HepG2 (cell line): ENCODE results near the gene KRT84. TPM values are rescaled to one million over a fixed set of nuclear protein-coding genes. Genes with fewer than 3 reads are reported as not detected.

ENCODE experiments used
- ATAC-seq: fragments of 200-7000 bp; cut with Tn5 transposase; 3 replicates; pipeline ENCODE4 v1.9.1; 2020; ENCODE audit warnings: mild to moderate bottlenecking, moderate library complexity
- BruUV-seq: library from RNA; stranded (reverse); fragments of 400-500 nt; replicated peaks from 2 replicates; lab custom pipeline; 2021; lab: Mats Ljungman, UMichigan
- CTCF ChIA-PET: fragments of 300-600 bp; formaldehyde crosslinking; extraction: SDS; loops from one replicate; lab custom pipeline; 2021; ENCODE audit warnings: low total read pairs, inconsistent platforms, low intra/inter-chr PET ratio; lab: Yijun Ruan, JAX
- POLR2A ChIA-PET: fragments of 350-600 bp; sonication (Branson Sonifier 250); formaldehyde crosslinking; loops from one replicate; lab custom pipeline; 2020; ENCODE audit warnings: antibody characterized with exemption, inconsistent platforms; lab: Yijun Ruan, JAX
- DNase-seq: peaks from one replicate; pipeline ENCODE4 v3.0.0-alpha.2; 2015; ENCODE audit warnings: low spot score
- FAIRE-seq: peaks from 3 replicates; lab custom pipeline; 2011; peaks lifted over from hg19 to GRCh38; lab: Jason Lieb, UNC
- H2AFZ ChIP-seq: one replicate; pipeline ENCODE4 v1.6.1; 2011; ENCODE audit warnings: low read length, inconsistent platforms
- H3K27ac ChIP-seq: fragments of 300-600 bp; 3 replicates; pipeline ENCODE4 v1.8.0; 2011; ENCODE audit warnings: mixed run types, mild to moderate bottlenecking, mixed read lengths, low read length, inconsistent platforms; ENCODE audit not compliant: insufficient read depth; ENCODE audit errors: extremely low read length
- H3K27me3 ChIP-seq, 2 experiments: fragments of 200-600 bp in 1 of 2; 2 replicates in 1 of 2; 3 replicates in 1 of 2; pipeline versions ENCODE4 v1.6.0 to v1.8.0; 2011; ENCODE audit warnings: low read length in 2 of 2, mild to moderate bottlenecking in 2 of 2, moderate library complexity in 2 of 2, inconsistent platforms in 1 of 2; ENCODE audit not compliant: insufficient read depth in 2 of 2, control insufficient read depth in 1 of 2
- H3K36me3 ChIP-seq, 2 experiments: fragments of 200-600 bp in 1 of 2; replicated peaks in 1 of 2; 2 replicates in 1 of 2; 3 replicates in 1 of 2; pipeline versions ENCODE4 v1.5.1 to v1.8.0; 2011; ENCODE audit warnings: low read length in 2 of 2, inconsistent platforms in 1 of 2; ENCODE audit not compliant: insufficient read depth in 2 of 2, control insufficient read depth in 1 of 2
- H3K4me1 ChIP-seq: 2 replicates; pipeline ENCODE4 v1.5.1; 2012; ENCODE audit warnings: low read length, inconsistent platforms; ENCODE audit not compliant: insufficient read depth
- H3K4me2 ChIP-seq: 2 replicates; pipeline ENCODE4 v1.6.0; 2011; ENCODE audit warnings: low read depth, low read length, inconsistent platforms
- H3K4me3 ChIP-seq, 3 experiments: fragments of 200-600 bp in 1 of 3; sonication (generic), shearing (Covaris generic) in 1 of 3; replicated peaks in 1 of 3; 2 replicates each; pipeline ENCODE4 v1.5.1; 2011 to 2016; ENCODE audit warnings: low read length in 3 of 3, inconsistent platforms in 2 of 3, low read depth in 2 of 3, mild to moderate bottlenecking in 2 of 3, control low read depth in 1 of 3, mixed read lengths in 1 of 3; ENCODE audit not compliant: insufficient read depth in 1 of 3
- H3K79me2 ChIP-seq: one replicate; pipeline ENCODE4 v1.6.1; 2011; ENCODE audit warnings: low read length, inconsistent platforms; ENCODE audit not compliant: insufficient read depth
- H3K9ac ChIP-seq: 2 replicates; pipeline ENCODE4 v1.6.0; 2011; ENCODE audit warnings: mild to moderate bottlenecking, low read depth, low read length, inconsistent platforms; ENCODE audit not compliant: insufficient read depth
- H3K9me3 ChIP-seq: 2 replicates; pipeline ENCODE4 v1.5.1; 2012; ENCODE audit warnings: mild to moderate bottlenecking, low read length
- H4K20me1 ChIP-seq: 2 replicates; pipeline ENCODE4 v1.6.0; 2011; ENCODE audit warnings: inconsistent platforms, mild to moderate bottlenecking, low read length, moderate library complexity; ENCODE audit not compliant: insufficient read depth
- CREM ChIP-seq, 2 experiments: sonication (generic) in 1 of 2; formaldehyde crosslinking in 1 of 2; IDR thresholded peaks; 2 replicates each; pipeline versions ENCODE4 v1.4.0 to v1.6.1; 2016 to 2020; ENCODE audit warnings: antibody characterized with exemption in 1 of 2, mild to moderate bottlenecking in 1 of 2, missing genetic modification reagents in 1 of 2
- FOXA3 ChIP-seq: IDR thresholded peaks from 2 replicates; pipeline ENCODE4 v1.6.1; 2016; ENCODE audit warnings: missing genetic modification reagents, missing compliant biosample characterization
- MLLT10 ChIP-seq: sonication (generic); formaldehyde crosslinking; IDR thresholded peaks from 2 replicates; pipeline ENCODE4 v1.4.0; 2020; ENCODE audit warnings: missing genetic modification reagents
- NFYC ChIP-seq: IDR thresholded peaks from 2 replicates; pipeline ENCODE4 v1.6.1; 2016; ENCODE audit warnings: missing genetic modification reagents, missing compliant biosample characterization
- NKX3-1 ChIP-seq: sonication (generic); formaldehyde crosslinking; IDR thresholded peaks from 2 replicates; pipeline ENCODE4 v1.5.0; 2020; ENCODE audit warnings: missing genetic modification reagents
- THAP7 ChIP-seq: sonication (generic); formaldehyde crosslinking; IDR thresholded peaks from 2 replicates; pipeline ENCODE4 v1.8.1; 2023; ENCODE audit warnings: mild to moderate bottlenecking, missing genetic modification reagents
- ZBTB38 ChIP-seq: sonication (generic); formaldehyde crosslinking; IDR thresholded peaks from 2 replicates; pipeline ENCODE4 v1.5.1; 2020; ENCODE audit warnings: mild to moderate bottlenecking, missing genetic modification reagents
- ZBTB40 ChIP-seq, 2 experiments: fragments of 450-650 bp in 1 of 2; sonication (generic) in 1 of 2; formaldehyde crosslinking in 1 of 2; IDR thresholded peaks; 2 replicates each; pipeline versions ENCODE4 v1.6.1 to v1.8.0; 2016 to 2022; ENCODE audit warnings: antibody characterized with exemption in 1 of 2, mild to moderate bottlenecking in 1 of 2, missing genetic modification reagents in 1 of 2
- ZNF841 ChIP-seq: sonication (generic); formaldehyde crosslinking; IDR thresholded peaks from 2 replicates; pipeline ENCODE4 v1.8.1; 2023; ENCODE audit warnings: missing genetic modification reagents, borderline replicate concordance
- WGBS: methylation state at CpG from one replicate; pipeline ENCODE4 v1.1.6; 2017; ENCODE audit warnings: low lambda C conversion rate; 5-methylcytosine and 5-hydroxymethylcytosine counted together
- in situ Hi-C: cut with HindIII; loops from 2 replicates; pipeline ENCODE4 v1.10.0; 2017; ENCODE audit warnings: low pct_unique_long_range_greater_than_20kb; ENCODE audit not compliant: extremely low pct_ligation_motif_present
- intact Hi-C: fragments of 100-400 bp; cut with micrococcal nuclease; formaldehyde crosslinking; loops from one replicate; pipeline ENCODE4 v1.10.0; 2022; ENCODE audit not compliant: unreplicated experiment
- polyA plus RNA-seq, 8 experiments: library from polyadenylated mRNA; depleted of rRNA in 3 of 8; stranded (reverse) in 7 of 8; unstranded in 1 of 8; fragments of >200 nt; fragmentation: Illumina TruSeq in 4 of 8; extraction: Trizol in 4 of 8; gene quantifications; 2 replicates each; pipeline versions ENCODE4 v1.2.1 to v1.2.3, GENCODE V29; 2011 to 2016; ENCODE audit warnings: low read depth in 4 of 8, missing spikeins in 1 of 8, mixed read lengths in 1 of 8; ENCODE audit not compliant: insufficient read depth in 1 of 8
- total RNA-seq, 5 experiments: library from RNA; depleted of rRNA; stranded (reverse); fragments of >200 nt; fragmentation: Illumina TruSeq; extraction: Trizol; gene quantifications; 2 replicates each; pipeline ENCODE4 v1.2.3, GENCODE V29; 2016; ENCODE audit warnings: low read depth in 1 of 5

The KRT84 gene
- total and polyA plus RNA-seq, 2 of the 13 experiments (the other 11 are each of a cell fraction or from before 2014, with no cell fraction given), result not detected

- H4K20me1 ChIP-seq, result no peaks in the 10 kb centered on the region
- ATAC-seq, result no peak
- in situ Hi-C loops, result no loop called here
- H3K9ac ChIP-seq, result no peak overlapping the region
- no peaks in the 10 kb centered on the region for H3K79me2 ChIP-seq
- no peak overlapping the region for H3K4me3 ChIP-seq
- no TSS peak for BruUV-seq
- no peak overlapping the region for H3K27ac ChIP-seq
- H3K36me3 ChIP-seq, result no peaks in the 10 kb centered on the region
- no peak for DNase-seq
- POLR2A ChIA-PET, result no interaction called here
- H3K4me2 ChIP-seq, result no peak overlapping the region
- H2AFZ ChIP-seq, result no peak overlapping the region
- TF ChIP-seq ZNF841, result no peak
- no peak for TF ChIP-seq FOXA3
- no peak for TF ChIP-seq CREM (IDR thresholded peaks at IDR 0.05)
- no peak for TF ChIP-seq CREM (CRISPR knock-in tag; IDR thresholded peaks at IDR 0.05)
- H3K27me3 ChIP-seq, result peaks cover 0 to 6% of the 10 kb centered on the region in 2 experiments; a peak in 1 of 5 replicates
- intact Hi-C loops, result no loop called here
- no peaks in the 10 kb centered on the region for H3K4me1 ChIP-seq
- CTCF ChIA-PET, result no interaction called here
- no peak for FAIRE-seq
- 11% methylated on average over 3 of the region's 3 CpGs for WGBS
- no peaks in the 10 kb centered on the region for H3K9me3 ChIP-seq
Measured at GRCh38 chr12:52333321-52333720, 52.1 kb downstream of the KRT84 start.

GRCh38 chr12:52332381-52332780 is 53.1 kb downstream of the KRT84 start:
- no peaks in the 10 kb centered on the region for H4K20me1 ChIP-seq
- no peaks in the 10 kb centered on the region for H3K79me2 ChIP-seq
- H2AFZ ChIP-seq, result no peak overlapping the region
- in situ Hi-C loops, result no loop called here
- FAIRE-seq, result no peak
- WGBS, result no CpG with 5 or more reads among the region's 1 CpG
- no peak overlapping the region for H3K9ac ChIP-seq
- no peak overlapping the region for H3K4me2 ChIP-seq
- BruUV-seq, result no TSS peak
- CTCF ChIA-PET, result no interaction called here
- no peaks in the 10 kb centered on the region for H3K4me1 ChIP-seq
- no peaks in the 10 kb centered on the region for H3K9me3 ChIP-seq
- H3K27me3 ChIP-seq, result peaks cover 0 to 3% of the 10 kb centered on the region in 2 experiments; a peak in 1 of 5 replicates
- no peak overlapping the region for H3K4me3 ChIP-seq
- no peak for DNase-seq
- POLR2A ChIA-PET, result no interaction called here
- intact Hi-C loops, result no loop called here
- no peaks in the 10 kb centered on the region for H3K36me3 ChIP-seq
- no peak overlapping the region for H3K27ac ChIP-seq
- ATAC-seq, result no peak
- TF ChIP-seq MLLT10 (CRISPR knock-in tag) (no peak), ZBTB40 (IDR thresholded peaks at IDR 0.05) (no peak), ZBTB40 (CRISPR knock-in tag; IDR thresholded peaks at IDR 0.05) (no peak), ZBTB38 (no peak), NFYC (CRISPR knock-in tag) (no peak), THAP7 (CRISPR knock-in tag) (no peak), NKX3-1 (CRISPR knock-in tag) (no peak)
